HG03521 (cell line): ENCODE results near the gene IST1.

Experiments
- ATAC-seq: cut with Tn5 transposase; IDR thresholded peaks from one replicate; pipeline ENCODE4 v1.9.1; 2021; ENCODE audit warnings: mild to moderate bottlenecking, moderate library complexity; ENCODE audit not compliant: unreplicated experiment

Gene IST1

DNA sequence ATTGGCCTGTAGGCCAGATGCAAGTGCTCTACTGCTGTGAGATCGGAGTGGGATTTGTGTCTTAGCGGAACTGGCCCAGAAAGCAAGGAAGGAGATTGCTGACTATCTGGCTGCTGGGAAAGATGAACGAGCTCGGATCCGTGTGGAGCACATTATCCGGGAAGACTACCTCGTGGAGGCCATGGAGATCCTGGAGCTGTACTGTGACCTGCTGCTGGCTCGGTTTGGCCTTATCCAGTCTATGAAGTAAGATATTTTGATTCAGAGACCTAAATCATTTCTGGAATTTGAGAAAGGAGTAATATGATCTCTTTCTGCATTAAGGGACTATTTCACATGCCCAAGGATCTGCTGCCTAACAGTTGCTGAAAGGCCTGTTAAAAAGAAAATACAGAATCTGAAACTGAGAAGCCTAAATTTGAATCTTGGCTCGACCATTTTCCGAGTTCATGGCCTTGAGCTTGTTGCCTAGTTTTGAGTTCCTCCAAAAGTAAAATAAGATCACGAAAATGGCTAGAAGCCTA lies 21.1 kb downstream of the IST1 start:
- ATAC-seq: no peak

DNA sequence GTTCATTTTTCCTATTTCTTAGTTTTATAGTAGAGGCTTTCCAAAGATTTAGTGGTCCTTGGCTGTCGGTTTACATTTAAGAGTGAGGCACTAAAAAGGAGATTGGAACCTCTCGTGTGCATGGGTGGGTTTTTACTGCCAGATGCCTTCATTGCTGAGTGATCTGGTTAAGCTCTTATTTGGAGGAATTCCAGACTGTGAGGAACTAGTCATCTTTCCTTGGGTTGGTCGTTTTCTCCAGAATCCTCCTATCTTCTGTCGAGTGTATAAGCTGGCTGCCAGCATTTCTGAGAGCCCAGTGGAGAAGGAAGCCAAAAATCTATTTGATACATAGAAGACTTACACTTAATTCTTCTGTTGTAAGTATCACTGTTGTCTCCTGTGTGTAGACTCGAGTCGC lies 22.6 kb downstream of the IST1 start:
- ATAC-seq: no peak

- ATAC-seq: peak; percentile 75
Measured at GRCh38 chr16:71919035-71919434, 23.7 kb downstream of the IST1 start.

GRCh38 chr16:71920658-71921057 lies 25.3 kb downstream of the IST1 start:
- no peak for ATAC-seq

DNA sequence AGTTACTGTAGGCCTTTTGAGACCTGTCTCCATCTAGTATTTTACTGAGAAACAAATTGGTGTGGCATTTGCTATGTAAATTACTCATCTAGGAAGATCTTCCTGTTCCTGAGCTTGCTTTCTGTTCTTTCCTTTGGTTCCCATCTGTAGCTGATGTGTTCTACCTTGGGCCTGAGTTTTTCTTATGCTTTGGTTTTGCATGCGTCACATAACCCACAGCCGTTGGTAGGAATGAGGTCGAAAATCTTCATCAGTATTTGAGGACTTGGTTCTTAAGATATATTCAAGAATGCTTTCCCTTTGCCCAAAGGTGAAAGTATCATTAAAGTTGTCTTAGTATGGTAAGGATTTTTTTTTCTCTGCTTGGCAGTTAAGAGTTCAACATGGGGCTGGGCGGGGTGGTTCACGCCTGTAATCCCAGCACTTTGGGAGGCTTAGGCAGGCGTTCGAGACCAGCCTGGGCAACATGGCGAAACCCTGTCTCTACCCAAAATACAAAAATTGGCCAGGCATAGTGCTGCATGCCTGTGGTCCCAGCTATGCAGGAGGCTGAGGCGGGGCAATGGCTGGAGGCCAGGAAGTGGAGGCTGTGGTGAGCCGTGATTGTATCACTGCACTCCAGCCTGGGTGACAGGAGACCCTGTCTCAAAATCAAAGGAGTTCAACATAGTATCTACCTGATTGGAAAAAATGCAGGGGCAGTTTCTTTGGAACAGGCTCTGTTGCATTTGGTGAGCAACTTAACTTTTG lies 28.8 kb downstream of the IST1 start:
- no peak for ATAC-seq

DNA sequence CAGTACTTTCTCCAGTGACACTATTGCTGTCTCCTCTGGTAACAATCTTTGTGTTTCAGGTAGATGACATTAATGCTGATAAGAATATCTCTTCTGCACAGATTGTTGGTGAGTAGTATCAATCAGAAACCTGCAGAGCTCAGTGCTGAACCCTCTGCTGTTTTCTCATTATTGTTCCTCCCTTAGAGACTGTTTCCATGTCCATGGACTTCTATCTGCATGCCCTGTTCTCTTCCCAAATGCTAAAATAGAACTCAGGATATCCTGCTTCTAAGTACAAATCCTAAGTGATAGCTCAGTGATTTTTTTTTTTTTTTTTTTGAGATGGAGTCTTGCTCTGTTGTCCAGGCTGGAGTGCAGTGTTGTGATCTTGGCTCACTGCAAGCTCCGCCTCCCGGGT lies 29.4 kb downstream of the IST1 start:
- no peak for ATAC-seq

DNA sequence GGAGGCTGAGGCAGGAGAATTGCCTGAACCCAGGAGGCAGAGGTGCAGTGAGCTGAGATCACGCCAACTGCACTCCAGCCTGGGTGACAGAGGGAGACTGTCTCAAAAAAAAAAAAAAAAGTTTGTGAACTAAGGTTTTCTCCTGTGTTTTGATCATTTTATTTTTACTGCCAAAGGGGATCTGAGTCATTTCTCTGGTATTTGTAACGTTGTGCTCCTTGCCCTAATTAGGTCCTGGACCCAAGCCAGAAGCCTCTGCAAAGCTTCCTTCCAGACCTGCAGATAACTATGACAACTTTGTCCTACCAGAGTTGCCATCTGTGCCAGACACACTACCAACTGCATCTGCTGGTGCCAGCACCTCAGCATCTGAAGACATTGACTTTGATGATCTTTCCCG lies 32.1 kb downstream of the IST1 start:
- ATAC-seq: no peak

DNA sequence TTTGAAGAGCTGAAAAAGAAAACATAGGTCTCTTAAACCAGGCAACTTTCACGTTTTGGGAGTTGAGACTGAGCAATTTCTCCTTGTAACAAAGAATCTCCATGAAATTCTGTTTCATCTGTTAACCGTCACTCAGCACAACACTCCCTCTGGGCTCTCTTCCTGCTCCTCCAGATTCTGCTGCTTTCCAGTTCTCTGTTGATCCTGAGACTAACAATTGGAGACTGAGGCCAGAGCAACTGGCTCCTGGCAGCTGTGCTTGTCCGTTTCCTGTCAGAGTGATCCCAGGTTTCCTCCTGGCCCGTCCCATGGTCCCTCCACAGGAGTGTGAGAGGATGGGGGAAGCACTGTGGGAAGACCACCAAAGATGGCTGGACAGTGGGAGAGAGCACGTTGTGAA lies 32.5 kb downstream of the IST1 start:
- no peak for ATAC-seq

DNA sequence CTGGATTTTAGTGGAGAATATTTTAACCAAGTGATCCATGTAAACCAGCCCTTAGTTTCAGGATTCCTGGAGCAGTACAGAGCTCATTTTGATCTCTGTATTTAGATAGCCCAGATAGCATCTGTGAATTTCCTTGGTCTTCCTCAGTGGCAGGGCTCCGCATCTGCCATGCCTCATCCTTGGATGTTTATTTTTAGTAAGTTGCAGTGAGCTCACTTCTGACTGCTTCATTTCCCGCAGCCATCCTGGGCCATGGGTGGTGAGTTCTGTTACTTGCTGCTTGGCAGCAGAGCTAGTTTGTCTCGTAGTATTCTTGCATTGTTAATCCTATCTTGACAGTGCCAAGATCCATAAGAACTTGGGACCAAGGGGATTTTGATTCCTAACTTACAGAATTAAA lies 33.7 kb downstream of the IST1 start:
- ATAC-seq: no peak

- ATAC-seq: no peak
Measured at GRCh38 chr16:71930013-71930563, 34.8 kb downstream of the IST1 start.

DNA sequence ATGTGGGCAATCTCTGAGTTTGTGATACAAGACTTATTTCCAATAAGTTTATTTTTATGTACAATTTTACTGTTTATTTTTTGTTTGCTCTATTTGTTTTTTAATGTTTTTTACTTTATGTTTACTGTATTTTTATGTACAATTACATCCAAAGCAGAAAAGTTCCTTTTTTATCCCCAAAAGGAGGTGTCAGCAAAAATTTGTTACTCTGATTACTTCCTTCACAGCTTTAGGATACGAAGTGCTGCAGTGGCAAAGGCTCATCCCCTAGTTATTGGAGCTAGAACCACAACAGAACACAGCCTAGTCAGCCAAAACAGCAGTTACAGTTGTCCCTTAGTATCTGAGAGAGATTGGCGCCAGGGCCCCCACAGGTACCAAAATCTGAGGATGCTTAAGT lies 35.7 kb downstream of the IST1 start:
- no peak for ATAC-seq

DNA sequence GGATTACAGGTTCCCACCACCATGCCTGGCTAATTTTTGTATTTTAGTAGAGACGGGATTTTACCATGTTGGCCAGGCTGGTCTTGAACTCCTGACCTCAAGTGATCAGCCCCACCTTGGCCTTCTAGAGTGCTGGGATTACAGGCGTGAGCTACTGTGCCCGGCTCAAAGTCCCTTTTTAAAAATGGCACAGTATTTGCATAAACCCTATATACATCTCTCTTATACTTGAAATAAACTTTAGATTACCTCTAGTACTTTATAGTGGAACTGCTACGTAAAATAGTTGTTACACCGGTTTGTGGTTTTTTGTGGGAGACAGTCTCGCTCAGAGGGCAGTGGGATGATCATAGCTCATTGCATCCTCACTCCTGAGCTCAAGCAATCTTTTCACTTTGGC lies 36.3 kb downstream of the IST1 start:
- no peak for ATAC-seq

DNA sequence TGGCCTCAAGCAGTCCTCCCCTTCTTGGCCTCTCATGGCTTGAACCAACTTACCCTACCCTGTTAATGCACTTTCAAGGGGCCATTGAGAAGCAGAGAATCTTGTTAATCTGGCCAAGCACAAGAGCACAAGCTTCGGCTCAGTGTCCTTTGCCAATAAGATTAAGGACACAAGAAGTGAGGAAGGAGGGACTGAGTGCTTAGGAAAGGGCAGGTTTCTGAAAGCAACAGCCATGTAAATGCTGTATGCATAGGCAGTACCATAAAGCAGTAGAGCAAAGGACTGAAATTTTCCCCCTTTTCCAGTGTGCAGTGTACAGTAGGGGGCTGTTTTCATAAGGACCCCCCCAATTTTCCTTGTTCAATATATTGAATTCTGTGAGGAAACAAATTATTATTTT lies 37.7 kb downstream of the IST1 start:
- ATAC-seq: no peak

- no peak for ATAC-seq
Measured at GRCh38 chr16:71933913-71934695, 38.8 kb downstream of the IST1 start.

GRCh38 chr16:71937868-71938510 lies 42.7 kb downstream of the IST1 start:
- no peak for ATAC-seq

- no peak for ATAC-seq
Measured at GRCh38 chr16:71943887-71944286, 48.6 kb downstream of the IST1 start.

GRCh38 chr16:71945616-71946015 lies 50.3 kb downstream of the IST1 start:
- ATAC-seq: no peak

DNA sequence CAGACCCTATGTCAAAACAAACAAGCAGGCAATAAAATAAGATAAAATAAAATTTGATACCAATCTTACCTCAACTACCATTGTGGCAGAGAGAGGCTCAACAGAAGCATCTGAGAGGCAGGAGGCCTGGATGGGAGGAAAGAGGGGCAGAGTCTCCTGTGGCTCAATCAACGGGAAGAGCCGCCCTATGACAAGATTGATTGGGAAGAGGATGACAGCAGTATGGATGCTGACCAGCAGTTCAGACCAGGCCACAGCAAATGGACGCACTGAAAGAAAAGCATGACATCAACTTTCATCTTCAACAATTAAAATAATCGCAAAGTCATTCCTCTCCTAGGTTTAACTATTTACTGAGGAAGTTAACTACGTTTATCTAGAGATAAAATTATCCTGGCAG lies 57.5 kb downstream of the IST1 start:
- ATAC-seq: no peak

DNA sequence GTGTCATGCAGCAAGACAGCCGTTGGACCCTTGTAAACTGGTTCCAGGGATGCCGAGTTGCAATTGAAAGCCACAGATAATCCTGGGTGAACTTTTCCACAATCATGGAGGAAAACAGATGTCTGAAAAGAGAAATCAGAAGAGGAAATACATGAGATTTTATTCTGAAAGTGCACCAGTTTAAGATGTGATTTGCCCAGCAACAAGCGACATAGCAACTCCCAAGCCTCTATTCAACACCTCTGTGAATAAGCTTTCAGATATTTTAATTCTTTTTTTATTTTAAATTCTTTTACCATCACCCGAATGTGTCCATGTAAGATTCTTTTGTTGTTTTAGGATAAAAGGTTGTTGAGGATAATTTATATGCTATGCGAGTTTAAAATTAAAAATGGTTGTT lies 58.8 kb downstream of the IST1 start:
- ATAC-seq: no peak

- ATAC-seq: no peak
Measured at GRCh38 chr16:71954699-71955195, 59.4 kb downstream of the IST1 start.

GRCh38 chr16:71956486-71956885 lies 61.2 kb downstream of the IST1 start:
- no peak for ATAC-seq
